ENCODE data around the gene CD38.

DNA sequence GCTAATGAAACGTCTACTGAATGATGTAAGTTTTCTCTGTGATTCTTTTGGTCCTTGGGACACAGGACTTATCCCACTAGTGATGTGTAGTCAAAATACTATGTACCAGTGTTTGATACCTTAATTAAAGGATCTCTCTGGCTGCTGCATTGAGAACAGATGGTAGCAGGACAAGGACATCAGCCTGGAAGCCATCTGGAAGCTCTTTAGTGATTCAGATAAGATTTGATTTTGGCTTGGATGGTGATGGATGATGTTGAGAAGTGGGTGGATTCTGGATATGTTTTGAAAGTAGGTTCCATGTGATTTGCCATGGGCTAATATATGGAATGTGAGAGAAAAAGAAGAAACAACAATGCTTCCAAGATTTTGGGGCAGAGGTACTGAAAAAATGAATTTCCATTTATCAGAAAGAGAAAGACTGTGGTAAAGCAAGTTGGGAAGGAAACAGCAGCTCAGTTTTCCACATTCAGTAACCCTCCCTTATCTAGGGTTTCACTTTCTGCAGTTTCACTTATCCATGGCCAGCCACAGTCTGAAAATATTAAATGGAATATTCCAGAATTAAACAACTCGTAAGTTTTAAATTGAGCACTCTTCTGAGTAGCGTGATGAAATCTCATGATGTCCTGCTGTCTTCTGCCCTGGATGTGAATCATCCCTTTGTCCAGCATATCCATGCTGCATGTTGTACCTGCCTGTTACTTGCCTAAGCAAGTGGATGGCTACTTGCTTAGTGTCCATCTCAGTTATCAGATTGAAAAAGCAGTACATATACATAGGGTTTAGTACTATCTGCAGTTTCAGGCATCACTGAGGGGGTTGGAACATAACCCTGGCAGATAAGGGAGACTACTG, 15.6 kb downstream of the CD38 start:
- TF ChIP-seq, protein P1, sequence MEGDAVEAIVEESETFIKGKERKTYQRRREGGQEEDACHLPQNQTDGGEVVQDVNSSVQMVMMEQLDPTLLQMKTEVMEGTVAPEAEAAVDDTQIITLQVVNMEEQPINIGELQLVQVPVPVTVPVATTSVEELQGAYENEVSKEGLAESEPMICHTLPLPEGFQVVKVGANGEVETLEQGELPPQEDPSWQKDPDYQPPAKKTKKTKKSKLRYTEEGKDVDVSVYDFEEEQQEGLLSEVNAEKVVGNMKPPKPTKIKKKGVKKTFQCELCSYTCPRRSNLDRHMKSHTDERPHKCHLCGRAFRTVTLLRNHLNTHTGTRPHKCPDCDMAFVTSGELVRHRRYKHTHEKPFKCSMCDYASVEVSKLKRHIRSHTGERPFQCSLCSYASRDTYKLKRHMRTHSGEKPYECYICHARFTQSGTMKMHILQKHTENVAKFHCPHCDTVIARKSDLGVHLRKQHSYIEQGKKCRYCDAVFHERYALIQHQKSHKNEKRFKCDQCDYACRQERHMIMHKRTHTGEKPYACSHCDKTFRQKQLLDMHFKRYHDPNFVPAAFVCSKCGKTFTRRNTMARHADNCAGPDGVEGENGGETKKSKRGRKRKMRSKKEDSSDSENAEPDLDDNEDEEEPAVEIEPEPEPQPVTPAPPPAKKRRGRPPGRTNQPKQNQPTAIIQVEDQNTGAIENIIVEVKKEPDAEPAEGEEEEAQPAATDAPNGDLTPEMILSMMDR (conservative IDR thresholded peaks at IDR 0.05 in 1 of 2, IDR thresholded peaks at IDR 0.05 in 1 of 2; ENCODE audit: low read depth in 1 of 2, low read length in 2 of 2) = no peak
- TF ChIP-seq EZH2 (IDR thresholded peaks at IDR 0.05; ENCODE audit: low read length, missing control alignments) = no peak

Data from fibroblast of lung (primary cell).